Keratinocyte (primary cell): Measurements from ENCODE around the gene ADCYAP1R1. TPM values are rescaled to one million over a fixed set of nuclear protein-coding genes. Genes with fewer than 3 reads are reported as not detected.

Experiments
- DNase-seq: peaks from one replicate; pipeline ENCODE4 v3.0.0-alpha.2; 2011; ENCODE audit warnings: low read depth, missing footprints, low spot score
- FAIRE-seq: peaks from 2 replicates; lab custom pipeline; 2011; peaks lifted over from hg19 to GRCh38; lab: Jason Lieb, UNC
- H2AFZ ChIP-seq: 2 replicates; pipeline ENCODE4 v1.6.0; 2012; ENCODE audit warnings: low read length, control low read depth, inconsistent platforms; ENCODE audit not compliant: control insufficient read depth
- H3K27ac ChIP-seq: 2 replicates; pipeline ENCODE4 v1.5.1; 2011; ENCODE audit warnings: low read length; ENCODE audit not compliant: control insufficient read depth, insufficient read depth
- H3K27me3 ChIP-seq: 3 replicates; pipeline ENCODE4 v1.6.0; 2011; ENCODE audit warnings: low read length; ENCODE audit not compliant: control insufficient read depth, insufficient read depth; ENCODE audit errors: extremely low read depth
- H3K36me3 ChIP-seq, 2 experiments: 2 replicates in 1 of 2; 3 replicates in 1 of 2; pipeline ENCODE4 v1.5.1; 2011; ENCODE audit warnings: low read length in 2 of 2, mild to moderate bottlenecking in 1 of 2; ENCODE audit not compliant: control insufficient read depth in 2 of 2, insufficient read depth in 2 of 2; ENCODE audit errors: extremely low read depth in 1 of 2
- H3K4me1 ChIP-seq: 3 replicates; pipeline ENCODE4 v1.5.1; 2011; ENCODE audit warnings: low read length; ENCODE audit not compliant: control insufficient read depth, insufficient read depth; ENCODE audit errors: extremely low read depth
- H3K4me2 ChIP-seq: 3 replicates; pipeline ENCODE4 v1.6.0; 2011; ENCODE audit warnings: low read depth, low read length; ENCODE audit not compliant: control insufficient read depth, insufficient read depth; ENCODE audit errors: extremely low read depth
- H3K4me3 ChIP-seq, 3 experiments: fragments of 200-600 bp in 1 of 3; sonication (generic) in 1 of 3; 2 replicates in 2 of 3; 3 replicates in 1 of 3; pipeline ENCODE4 v1.5.1; 2011 to 2016; ENCODE audit warnings: low read length in 3 of 3, mild to moderate bottlenecking in 3 of 3, control low read depth in 2 of 3, inconsistent platforms in 1 of 3, low read depth in 1 of 3, mixed read lengths in 1 of 3, mixed run types in 1 of 3, moderate library complexity in 1 of 3; ENCODE audit not compliant: control insufficient read depth in 2 of 3, insufficient read depth in 2 of 3; ENCODE audit errors: extremely low read depth in 1 of 3
- H3K79me2 ChIP-seq: 2 replicates; pipeline ENCODE4 v1.6.0; 2012; ENCODE audit warnings: low read length; ENCODE audit not compliant: control insufficient read depth, insufficient read depth
- H3K9ac ChIP-seq: 3 replicates; pipeline ENCODE4 v1.6.0; 2011; ENCODE audit warnings: low read length; ENCODE audit not compliant: control insufficient read depth, insufficient read depth; ENCODE audit errors: extremely low read depth
- H3K9me1 ChIP-seq: 3 replicates; pipeline ENCODE4 v1.6.0; 2011; ENCODE audit warnings: low read length; ENCODE audit not compliant: control insufficient read depth, insufficient read depth; ENCODE audit errors: extremely low read depth
- H3K9me3 ChIP-seq: 2 replicates; pipeline ENCODE4 v1.5.1; 2012; ENCODE audit warnings: low read depth, low read length; ENCODE audit not compliant: control insufficient read depth
- H4K20me1 ChIP-seq: 3 replicates; pipeline ENCODE4 v1.6.0; 2011; ENCODE audit warnings: low read length; ENCODE audit not compliant: control insufficient read depth, insufficient read depth; ENCODE audit errors: extremely low read depth
- EZH2 ChIP-seq: IDR thresholded peaks from one replicate; pipeline ENCODE4 v1.6.1; 2012; ENCODE audit warnings: inconsistent platforms, mild to moderate bottlenecking, low read length, moderate library complexity
- dilution Hi-C: fragments of 300-500 bp; cut with MboI; formaldehyde crosslinking; loops from one replicate; pipeline ENCODE4 v1.7.0; 2020; ENCODE audit warnings: low sequenced_read_pairs; ENCODE audit not compliant: extremely low pct_ligation_motif_present
- polyA plus RNA-seq, 5 experiments: library from polyadenylated mRNA; depleted of rRNA in 3 of 5; stranded (reverse) in 3 of 5; stranded (forward) in 1 of 5; unstranded in 1 of 5; fragments of >200 nt; gene quantifications; 1 replicate in 1 of 5; 2 replicates in 3 of 5; 3 replicates in 1 of 5; pipeline versions ENCODE4 v1.2.1 to v1.2.3, GENCODE V29; 2011 to 2012; ENCODE audit warnings: missing spikeins in 2 of 5, low read depth in 1 of 5, low replicate concordance in 1 of 5
- TF ChIP-seq, protein P1 (sequence below), 3 experiments: IDR thresholded peaks in 1 of 3; conservative IDR thresholded peaks in 1 of 3; optimal IDR thresholded peaks in 1 of 3; 2 replicates in 2 of 3; 3 replicates in 1 of 3; pipeline versions ENCODE3 to v1.5.1; 2011; ENCODE audit warnings: low read length in 3 of 3, mild to moderate bottlenecking in 3 of 3, moderate library complexity in 2 of 3, control low read depth in 1 of 3, inconsistent platforms in 1 of 3; ENCODE audit not compliant: insufficient read depth in 2 of 3; ENCODE audit errors: extremely low read depth in 1 of 3

Gene ADCYAP1R1
- polyA plus RNA-seq, 1 donor (not counting 4 experiments of a cell fraction or from before 2014, with no cell fraction given) = not detected

DNA sequence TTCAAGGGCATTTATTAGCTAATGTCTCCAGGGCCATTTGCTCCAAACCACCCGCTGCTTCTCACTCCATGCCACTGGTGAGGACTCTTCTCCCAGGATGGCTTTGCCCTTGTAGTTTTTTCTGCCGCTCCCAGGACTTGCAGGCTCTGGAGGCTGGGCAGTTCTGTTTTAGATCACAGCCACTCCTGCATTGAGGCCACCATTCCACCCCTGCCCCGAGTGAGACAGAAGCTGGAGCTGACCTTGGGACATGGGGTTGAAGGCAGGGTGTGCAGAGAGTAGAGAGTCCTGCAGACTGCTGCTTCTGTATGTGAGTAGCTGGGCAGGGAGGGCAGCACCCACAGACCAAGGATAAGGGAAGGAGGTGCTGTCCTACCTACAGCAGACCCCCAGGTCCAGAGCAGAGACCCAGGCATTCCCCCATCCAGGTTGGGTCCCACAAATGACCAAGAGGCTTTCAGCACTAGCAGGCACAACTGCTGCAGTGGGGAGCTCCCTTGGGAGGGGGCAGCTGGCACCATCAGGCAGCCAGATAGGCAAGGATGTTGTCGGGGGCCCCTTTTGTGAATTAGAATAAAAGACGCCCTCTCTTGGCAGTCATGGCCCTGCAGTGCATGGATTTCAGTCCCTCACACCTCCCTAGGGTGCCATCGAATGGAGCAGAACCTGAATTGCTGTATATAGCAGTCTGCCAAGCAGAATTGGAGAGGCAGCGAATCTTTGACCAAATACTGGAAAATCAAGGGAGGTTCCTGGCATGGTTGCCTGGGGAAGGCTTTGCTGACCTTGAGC, 22.7 kb upstream of the ADCYAP1R1 start:
- dilution Hi-C loops = no loop called here

DNA sequence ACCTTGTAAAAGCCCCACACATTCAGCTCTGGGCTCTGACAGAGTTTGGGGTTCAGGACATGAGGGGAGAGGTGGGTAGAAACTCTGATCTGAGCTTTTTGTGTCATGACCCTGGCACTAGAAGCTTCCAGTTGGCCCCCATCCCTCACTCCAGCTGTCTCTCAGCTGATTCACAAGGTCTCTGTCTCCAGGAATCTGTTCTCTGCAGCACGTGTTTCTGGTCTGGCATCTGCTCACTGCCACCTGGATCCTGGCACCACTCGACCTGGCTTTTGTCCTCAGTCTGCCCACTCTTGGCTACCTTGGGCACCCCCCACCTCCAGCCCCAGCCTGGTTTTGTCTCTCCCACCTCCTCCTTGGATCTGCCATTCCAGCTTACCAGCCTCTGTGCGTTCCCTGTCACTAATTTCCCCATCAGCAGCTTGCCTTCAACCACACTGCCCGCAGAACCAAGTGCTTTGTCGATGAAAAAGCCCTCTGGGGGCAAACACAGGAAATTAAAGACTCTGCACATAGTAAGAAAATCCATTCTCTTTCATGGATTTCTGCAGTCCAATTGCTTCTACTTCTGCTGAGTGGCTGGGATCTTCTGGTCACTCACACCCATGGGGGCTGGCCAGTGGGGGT, 18.3 kb upstream of the ADCYAP1R1 start:
- peaks cover 9% of the 10 kb centered on the region for H3K27me3 ChIP-seq
- no peak for DNase-seq
- no peak for TF ChIP-seq EZH2
- TF ChIP-seq, protein P1, sequence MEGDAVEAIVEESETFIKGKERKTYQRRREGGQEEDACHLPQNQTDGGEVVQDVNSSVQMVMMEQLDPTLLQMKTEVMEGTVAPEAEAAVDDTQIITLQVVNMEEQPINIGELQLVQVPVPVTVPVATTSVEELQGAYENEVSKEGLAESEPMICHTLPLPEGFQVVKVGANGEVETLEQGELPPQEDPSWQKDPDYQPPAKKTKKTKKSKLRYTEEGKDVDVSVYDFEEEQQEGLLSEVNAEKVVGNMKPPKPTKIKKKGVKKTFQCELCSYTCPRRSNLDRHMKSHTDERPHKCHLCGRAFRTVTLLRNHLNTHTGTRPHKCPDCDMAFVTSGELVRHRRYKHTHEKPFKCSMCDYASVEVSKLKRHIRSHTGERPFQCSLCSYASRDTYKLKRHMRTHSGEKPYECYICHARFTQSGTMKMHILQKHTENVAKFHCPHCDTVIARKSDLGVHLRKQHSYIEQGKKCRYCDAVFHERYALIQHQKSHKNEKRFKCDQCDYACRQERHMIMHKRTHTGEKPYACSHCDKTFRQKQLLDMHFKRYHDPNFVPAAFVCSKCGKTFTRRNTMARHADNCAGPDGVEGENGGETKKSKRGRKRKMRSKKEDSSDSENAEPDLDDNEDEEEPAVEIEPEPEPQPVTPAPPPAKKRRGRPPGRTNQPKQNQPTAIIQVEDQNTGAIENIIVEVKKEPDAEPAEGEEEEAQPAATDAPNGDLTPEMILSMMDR (optimal IDR thresholded peaks at IDR 0.05 in 1 of 3, IDR thresholded peaks at IDR 0.05 in 1 of 3, conservative IDR thresholded peaks at IDR 0.05 in 1 of 3; ENCODE audit: extremely low read depth in 1 of 3, insufficient read depth in 2 of 3, low read length in 3 of 3) = no peak
- no peaks in the 10 kb centered on the region for H3K36me3 ChIP-seq
- H3K4me3 ChIP-seq = no peak overlapping the region
- H3K9me3 ChIP-seq = no peaks in the 10 kb centered on the region
- H2AFZ ChIP-seq = no peak overlapping the region
- H3K4me1 ChIP-seq = no peaks in the 10 kb centered on the region
- no peak for FAIRE-seq
- no peaks in the 10 kb centered on the region for H3K79me2 ChIP-seq
- dilution Hi-C loops = no loop called here
- H3K9me1 ChIP-seq = no peaks in the 10 kb centered on the region
- H3K4me2 ChIP-seq = no peak overlapping the region
- no peak overlapping the region for H3K9ac ChIP-seq
- H4K20me1 ChIP-seq = no peaks in the 10 kb centered on the region
- no peak overlapping the region for H3K27ac ChIP-seq

More for the DNA sequence above, 22.7 kb upstream of the ADCYAP1R1 start:
- no peaks in the 10 kb centered on the region for H3K36me3 ChIP-seq
- no peak overlapping the region for H3K4me3 ChIP-seq
- H3K9ac ChIP-seq = no peak overlapping the region
- H2AFZ ChIP-seq = no peak overlapping the region
- H4K20me1 ChIP-seq = no peaks in the 10 kb centered on the region
- no peaks in the 10 kb centered on the region for H3K9me3 ChIP-seq
- no peak overlapping the region for H3K4me2 ChIP-seq
- H3K27ac ChIP-seq = no peak overlapping the region
- FAIRE-seq (no peak), DNase-seq (no peak)
- H3K9me1 ChIP-seq = no peaks in the 10 kb centered on the region
- H3K27me3 ChIP-seq = peaks cover 17% of the 10 kb centered on the region
- H3K79me2 ChIP-seq = no peaks in the 10 kb centered on the region
- H3K4me1 ChIP-seq = no peaks in the 10 kb centered on the region
- TF ChIP-seq, protein P1 (optimal IDR thresholded peaks at IDR 0.05 in 1 of 3, IDR thresholded peaks at IDR 0.05 in 1 of 3, conservative IDR thresholded peaks at IDR 0.05 in 1 of 3; ENCODE audit: extremely low read depth in 1 of 3, insufficient read depth in 2 of 3, low read length in 3 of 3) = no peak
- TF ChIP-seq EZH2 = no peak
